Measurements from ENCODE around the gene INHBC.

- TF ChIP-seq CTCF (IDR thresholded peaks at IDR 0.05) (no peak), POLR2A (IDR thresholded peaks at IDR 0.05) (no peak)
Measured at GRCh38 chr12:57401165-57401564, 33.4 kb upstream of the INHBC start.
